HG03060 (cell line): ENCODE data around the gene DBP.
A peak's percentile ranks its signal among the peaks of the same experiment; 100 is the strongest.

Experiments
- ATAC-seq: cut with Tn5 transposase; IDR thresholded peaks from one replicate; pipeline ENCODE4 v1.9.1; 2021; ENCODE audit warnings: low read depth, moderate number of reproducible peaks; ENCODE audit not compliant: unreplicated experiment

The DBP gene

DNA sequence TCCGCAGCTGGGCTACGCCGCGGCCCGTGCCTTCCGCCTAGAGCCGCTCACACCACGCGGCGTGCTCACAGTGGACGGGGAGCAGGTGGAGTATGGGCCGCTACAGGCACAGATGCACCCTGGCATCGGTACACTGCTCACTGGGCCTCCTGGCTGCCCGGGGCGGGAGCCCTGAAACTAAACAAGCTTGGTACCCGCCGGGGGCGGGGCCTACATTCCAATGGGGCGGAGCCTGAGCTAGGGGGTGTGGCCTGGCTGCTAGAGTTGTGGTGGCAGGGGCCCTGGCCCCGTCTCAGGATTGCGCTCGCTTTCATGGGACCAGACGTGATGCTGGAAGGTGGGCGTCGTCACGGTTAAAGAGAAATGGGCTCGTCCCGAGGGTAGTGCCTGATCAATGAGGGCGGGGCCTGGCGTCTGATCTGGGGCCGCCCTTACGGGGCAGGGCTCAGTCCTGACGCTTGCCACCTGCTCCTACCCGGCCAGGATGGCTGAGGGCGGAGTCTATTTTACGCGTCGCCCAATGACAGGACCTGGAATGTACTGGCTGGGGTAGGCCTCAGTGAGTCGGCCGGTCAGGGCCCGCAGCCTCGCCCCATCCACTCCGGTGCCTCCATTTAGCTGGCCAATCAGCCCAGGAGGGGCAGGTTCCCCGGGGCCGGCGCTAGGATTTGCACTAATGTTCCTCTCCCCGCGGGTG lies 7.4 kb downstream of the DBP start:
- no peak for ATAC-seq

DNA sequence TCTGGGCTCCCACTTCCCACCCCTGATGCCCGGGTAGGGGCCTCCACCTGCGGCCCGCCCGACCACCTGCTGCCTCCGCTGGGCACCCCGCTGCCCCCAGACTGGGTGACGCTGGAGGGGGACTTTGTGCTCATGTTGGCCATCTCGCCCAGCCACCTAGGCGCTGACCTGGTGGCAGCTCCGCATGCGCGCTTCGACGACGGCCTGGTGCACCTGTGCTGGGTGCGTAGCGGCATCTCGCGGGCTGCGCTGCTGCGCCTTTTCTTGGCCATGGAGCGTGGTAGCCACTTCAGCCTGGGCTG lies 7.9 kb downstream of the DBP start:
- no peak for ATAC-seq

DNA sequence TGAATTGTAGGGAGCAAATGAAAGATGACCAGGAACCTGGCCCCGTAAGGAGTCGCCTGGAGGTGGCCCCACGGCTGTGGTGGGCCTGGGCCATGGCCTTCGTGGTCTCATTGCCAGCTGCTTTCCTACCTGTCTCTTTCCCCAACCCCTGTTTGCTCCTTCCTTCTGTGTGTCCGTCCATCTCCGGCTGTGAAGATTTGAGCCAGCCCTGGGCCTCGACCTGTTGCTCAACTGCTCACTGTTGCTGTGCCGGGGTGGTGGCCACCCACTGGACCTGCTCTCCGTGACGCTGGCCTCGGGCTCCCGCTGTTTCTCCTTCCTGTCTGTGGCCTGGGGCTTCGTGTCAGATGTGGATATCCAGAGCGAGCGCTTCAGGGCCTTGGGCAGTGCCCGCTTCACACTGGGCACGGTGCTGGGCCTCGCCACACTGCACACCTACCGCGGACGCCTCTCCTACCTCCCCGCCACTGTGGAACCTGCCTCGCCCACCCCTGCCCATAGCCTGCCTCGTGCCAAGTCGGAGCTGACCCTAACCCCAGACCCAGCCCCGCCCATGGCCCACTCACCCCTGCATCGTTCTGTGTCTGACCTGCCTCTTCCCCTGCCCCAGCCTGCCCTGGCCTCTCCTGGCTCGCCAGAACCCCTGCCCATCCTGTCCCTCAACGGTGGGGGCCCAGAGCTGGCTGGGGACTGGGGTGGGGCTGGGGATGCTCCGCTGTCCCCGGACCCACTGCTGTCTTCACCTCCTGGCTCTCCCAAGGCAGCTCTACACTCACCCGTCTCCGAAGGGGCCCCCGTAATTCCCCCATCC lies 8.5 kb downstream of the DBP start:
- no peak for ATAC-seq

DNA sequence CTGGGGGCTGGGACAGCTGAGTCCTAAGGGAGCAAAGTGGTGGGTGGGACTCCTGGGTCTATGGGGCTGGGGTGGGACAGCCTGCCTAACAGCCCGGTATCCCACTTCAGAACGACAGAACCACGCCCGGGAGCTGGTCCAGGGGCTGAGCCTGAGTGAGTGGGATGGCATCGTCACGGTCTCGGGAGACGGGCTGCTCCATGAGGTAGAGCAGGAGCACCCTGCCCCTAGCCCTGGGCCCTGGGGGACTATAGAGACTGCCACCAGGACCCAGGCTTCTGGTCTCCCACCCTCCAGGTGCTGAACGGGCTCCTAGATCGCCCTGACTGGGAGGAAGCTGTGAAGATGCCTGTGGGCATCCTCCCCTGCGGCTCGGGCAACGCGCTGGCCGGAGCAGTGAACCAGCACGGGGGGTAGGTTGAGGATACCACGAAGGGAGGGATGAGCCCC lies 9.3 kb downstream of the DBP start:
- ATAC-seq = no peak

DNA sequence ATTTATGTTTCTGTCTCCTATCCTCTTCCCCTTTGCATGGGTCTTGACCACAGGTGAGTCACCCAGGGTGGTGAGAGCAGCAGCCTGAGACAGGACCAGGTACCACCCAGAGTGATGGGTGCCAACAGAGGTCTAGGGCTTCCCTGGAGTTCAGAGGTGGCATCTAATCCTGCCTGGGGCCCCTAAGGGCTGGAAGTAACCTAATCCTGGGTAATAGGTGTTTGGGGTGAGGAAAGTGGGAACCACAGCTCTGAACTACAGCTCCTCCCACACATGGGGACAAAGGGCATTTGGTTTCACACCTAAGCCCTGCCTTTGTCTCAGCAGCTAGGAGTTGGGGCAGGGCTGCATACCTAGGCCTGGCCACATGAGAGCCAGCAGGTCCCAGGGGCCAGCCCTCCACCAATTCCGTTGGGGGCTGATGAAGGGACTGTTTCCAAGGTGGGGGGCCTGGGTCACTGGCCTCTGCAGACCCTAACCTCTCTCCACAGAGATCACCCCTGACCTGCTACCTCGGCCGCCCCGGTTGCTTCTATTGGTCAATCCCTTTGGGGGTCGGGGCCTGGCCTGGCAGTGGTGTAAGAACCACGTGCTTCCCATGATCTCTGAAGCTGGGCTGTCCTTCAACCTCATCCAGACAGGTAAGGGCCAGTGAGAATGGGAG lies 9.8 kb downstream of the DBP start:
- no peak for ATAC-seq

DNA sequence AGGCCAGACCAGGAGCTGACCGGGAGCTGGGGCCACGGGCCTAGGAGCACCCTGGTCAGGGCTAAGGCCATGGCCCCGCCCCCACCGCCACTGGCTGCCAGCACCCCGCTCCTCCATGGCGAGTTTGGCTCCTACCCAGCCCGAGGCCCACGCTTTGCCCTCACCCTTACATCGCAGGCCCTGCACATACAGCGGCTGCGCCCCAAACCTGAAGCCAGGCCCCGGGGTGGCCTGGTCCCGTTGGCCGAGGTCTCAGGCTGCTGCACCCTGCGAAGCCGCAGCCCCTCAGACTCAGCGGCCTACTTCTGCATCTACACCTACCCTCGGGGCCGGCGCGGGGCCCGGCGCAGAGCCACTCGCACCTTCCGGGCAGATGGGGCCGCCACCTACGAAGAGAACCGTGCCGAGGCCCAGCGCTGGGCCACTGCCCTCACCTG lies 11.3 kb downstream of the DBP start:
- ATAC-seq = no peak

DNA sequence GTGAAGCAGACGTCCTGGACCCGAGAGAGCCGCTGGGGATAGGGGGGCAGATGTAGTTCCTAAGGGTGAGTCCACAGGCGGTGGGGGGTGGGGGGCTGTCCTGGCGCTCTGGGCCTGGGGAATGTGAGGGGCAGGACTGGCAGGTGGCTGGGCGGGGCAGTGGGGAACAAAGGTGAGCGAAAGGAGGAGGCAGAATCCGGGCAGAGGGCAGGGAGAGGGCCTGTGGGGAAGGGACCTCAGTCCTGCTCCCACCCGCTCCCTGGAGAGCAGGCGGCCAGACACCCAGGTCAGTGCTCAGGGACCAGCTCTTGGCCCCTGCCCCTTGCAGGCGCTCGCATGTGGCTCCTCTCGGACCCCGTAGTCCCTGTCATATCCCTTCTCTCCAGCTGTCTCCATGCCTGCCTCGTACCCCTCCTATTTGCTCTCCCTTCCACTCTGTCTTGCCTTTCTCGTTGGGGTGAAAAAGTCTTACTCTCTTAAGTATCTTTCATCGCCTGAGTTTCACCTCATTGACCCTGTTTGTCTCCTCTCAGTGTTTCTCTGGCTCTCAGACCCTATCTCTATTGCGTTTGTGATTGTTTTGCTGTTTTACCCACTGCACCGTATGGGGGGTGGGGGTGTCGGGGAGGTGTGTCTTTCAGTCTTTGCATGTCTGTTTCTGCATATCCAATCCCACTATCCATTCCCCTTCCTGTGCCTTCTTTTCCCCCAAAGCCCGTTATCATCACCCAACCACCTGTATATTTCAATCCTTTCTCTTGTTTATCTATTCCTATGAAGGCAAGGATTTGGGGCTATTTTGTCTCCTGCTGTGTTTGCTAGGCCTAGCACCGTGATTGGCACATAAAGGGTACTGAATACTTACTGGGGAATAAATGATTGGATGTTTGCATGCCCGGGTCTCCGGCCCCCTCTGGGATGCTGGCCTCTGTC lies 12.1 kb downstream of the DBP start:
- ATAC-seq = no peak

DNA sequence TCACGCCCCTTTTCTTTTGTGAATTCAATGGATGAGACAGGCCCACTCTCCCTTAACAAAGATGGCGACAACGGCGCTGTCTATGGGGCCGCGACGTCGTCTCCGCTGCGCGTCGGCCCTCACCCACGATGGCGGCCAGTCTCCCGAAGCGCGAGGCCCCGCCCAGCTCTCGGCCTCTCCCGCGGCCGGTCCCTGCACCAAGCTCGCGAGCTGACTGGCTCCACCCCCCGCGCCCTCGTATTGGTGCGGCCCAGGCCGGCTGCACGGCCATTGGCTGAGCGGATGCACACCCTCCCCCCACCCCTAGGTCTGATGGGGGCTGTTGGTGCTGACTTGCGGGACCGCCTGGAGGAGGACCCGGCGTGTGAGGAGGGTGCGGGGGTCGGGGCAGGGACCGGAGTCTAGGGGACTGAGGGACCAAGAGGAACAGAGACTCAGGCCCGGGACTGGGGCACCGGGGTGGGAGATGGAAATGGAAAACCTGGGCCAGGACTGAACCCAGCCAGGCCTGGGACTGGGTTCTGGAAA lies 13.0 kb downstream of the DBP start:
- no peak for ATAC-seq

DNA sequence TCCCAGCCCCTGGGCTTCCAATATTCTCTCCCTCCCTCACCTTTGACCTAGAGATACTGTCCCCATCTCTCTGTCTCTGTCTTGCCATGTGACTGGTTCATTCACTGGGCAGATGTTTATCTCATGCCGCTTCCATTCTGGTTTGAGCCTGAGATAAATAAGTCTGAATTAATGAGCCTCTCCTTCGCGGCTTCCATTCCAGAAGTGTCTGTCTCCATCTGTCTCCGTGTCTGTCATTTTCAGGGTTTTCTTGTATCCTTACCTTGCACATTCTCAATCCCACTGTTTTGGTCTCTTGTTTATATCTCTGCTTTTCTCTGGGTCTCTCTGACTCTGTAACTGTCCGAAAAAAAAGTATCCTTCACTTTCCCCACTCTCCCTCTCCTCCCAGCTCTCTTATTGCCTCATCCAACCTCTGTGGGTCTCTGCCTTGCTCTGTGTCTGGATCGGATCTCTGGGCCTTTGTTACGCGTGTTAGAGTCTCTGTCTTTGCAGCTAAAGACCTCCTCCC lies 13.6 kb downstream of the DBP start:
- no peak for ATAC-seq

DNA sequence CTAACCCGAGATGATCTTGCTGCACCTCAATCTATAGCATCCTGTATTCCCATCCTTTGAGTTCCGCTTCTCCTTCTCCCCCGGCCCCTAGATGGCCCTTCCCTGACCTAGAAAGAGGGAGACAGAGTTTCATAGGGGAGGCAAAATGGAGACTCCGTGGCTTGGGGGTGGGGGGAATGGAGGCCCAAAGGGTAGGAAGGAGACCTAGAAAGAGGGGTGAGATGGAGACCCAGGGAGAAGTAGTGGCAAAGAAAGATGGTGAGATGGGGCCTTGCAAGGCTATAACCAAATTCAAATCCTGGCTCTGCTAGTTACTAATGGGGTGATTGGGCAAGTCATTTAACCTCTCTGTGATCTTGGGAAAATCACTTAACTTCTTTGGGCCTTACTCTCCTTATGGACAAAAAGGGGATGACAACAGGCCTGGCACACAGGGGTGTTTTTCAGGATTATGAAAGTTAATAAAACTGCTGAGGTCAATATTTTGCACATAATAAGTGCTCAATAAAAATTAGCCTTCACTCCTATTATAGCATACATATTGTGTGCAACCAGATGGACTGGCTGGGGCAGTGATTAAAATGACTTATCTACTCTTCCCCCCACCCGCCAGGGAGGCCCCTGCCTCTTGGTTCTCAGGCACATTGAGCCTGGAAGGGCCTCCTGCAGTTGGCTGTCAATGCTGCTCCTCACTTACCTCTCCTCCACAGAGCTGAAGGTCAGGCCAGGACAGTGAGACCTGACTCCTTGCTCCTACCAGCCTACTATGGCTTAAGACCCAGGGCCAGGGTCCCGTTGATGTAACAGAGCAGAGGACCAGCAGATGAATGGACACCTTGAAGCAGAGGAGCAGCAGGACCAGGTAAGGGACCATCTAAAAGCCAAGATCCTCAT lies 17.2 kb downstream of the DBP start:
- no peak for ATAC-seq

DNA sequence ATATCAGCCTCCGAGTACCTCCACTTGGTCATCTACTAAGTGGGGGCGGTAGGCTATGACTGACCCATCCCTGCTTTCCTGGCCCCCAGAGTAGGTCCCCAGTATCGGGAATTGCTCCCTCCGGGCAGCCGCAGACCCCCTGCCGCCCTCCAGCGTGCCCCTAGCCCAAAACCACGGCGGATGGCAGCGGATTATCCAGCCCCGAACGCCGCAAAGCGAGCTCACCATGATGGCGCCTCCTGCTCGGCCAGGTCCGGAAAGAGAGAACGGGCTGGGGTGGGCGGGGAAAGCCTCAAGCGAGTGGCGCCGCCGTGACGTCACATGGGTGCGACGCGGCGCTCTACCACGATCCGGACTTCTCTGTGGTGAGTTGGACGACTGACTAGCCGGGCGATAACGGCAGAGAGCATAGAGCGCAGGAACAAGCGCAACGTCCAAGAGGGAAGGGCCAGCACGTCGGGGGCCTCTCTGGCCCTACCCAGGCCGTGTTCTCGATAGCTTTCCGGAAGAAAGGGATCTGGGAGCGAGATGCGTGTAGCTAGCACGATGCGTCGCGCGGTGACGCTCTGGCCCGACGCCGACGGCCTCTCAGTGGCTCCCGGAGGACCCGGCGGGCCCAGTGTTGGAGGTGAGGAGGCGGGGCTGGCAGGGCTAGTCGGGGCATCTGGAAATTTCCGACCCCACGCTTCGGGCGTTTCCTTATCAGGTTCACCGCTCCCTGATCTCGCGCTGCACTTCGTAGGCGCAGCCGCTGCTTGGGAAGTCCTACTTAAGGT lies 18.1 kb downstream of the DBP start, which contains the start of the genes RPL18 and SPHK2:
Gene RPL18 (minus strand): TSS at position 263 of the 776 bp plus-strand sequence. CDS start 35 bp downstream, at position 228.
Gene SPHK2 (plus strand): TSS at position 591 of the 776 bp plus-strand sequence. CDS start 1,009 bp downstream, outside the sequence.
- peak; percentile 83 for ATAC-seq

DNA sequence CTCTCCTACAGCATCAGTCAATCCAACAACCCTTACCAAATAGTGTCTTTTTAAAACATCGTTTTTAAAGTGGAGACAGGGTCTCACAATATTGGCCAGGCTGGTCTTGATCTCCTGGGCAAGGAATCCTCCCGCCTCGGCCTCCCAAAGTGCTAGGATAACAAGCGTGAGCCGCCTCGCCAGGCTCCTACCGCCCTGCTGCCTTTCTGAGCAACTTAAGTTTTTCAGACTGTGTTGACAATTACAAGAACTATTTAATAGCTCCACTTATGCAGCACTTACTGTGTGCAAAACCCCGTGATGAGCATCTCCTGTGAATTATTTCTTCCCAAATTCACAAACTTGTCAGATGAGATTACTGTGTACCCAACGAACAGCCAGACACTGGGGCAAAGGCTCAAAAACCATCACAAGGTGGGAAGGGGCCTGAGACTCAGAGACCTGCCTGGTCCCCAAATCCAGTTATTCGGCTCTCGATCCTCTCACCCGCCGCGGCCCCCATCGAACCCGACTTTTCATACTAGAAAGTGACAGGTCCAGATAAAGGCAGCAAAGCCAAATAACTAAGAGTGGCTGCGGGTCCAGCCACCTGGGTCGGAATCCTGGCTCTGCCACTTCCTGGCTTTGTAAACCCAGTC lies 18.8 kb downstream of the DBP start:
- no peak for ATAC-seq

DNA sequence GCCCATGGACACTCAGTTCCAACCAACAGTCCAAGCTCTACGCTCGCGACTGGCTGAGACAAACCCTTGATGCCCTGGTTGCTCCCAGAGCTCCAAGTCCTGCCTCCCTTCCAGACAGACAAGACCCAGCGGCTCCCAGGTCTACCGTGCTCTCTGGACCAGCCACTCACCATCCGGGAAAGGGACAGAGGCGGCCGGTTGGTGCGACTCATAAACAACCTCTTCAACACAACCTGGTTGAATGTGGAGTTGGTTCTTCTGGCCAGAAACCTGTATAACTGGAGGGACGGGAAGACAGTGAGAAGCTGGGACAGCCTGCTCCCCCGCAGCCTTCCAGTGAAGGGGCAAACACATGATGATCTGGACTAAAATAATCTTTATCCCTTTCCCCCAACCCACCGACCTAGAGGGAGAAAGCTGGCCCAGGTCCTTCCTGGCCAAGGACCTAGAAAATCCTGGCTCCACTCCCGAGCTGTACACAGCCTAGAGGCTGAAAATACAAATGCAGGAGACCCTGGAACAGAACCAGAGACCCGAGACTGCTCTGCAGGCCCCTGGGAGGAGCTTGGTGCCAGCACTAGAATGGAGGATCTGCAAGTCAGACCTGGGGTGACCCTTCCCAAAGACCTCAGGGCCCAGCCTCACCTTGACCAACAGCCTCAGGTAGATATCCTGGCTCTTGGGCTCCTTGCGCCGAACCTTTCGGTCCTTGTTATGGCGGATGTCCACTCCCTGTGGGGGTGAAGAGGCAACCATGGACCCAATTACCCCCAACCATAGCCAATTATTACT lies 19.8 kb downstream of the DBP start:
- ATAC-seq = no peak

DNA sequence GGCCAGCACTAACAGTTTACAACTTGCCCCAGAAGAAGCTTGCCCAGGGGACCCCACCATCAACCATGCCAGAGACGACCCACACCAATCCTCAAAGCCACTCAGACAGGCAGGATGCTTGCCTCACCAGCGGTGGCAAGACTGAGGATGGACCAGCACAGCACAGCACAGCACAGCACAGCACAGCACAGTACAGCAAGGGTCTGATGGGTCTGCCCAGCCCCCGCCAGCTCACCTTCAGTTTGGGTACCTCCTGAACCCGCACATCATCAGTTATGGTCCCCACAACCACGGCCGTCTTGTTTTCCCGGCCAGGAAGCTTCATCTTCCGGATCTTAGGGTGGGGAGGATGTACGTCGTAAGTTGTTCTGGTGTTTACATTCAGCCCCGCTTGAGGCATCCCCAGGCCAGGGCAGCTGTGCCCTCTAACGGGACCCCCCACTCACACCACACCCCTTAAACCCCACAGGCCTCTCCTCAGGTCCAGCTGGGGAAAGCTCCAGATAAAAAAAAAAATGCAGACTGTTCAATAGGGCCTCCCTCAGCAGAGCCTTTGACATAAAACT lies 20.6 kb downstream of the DBP start:
- ATAC-seq = no peak

DNA sequence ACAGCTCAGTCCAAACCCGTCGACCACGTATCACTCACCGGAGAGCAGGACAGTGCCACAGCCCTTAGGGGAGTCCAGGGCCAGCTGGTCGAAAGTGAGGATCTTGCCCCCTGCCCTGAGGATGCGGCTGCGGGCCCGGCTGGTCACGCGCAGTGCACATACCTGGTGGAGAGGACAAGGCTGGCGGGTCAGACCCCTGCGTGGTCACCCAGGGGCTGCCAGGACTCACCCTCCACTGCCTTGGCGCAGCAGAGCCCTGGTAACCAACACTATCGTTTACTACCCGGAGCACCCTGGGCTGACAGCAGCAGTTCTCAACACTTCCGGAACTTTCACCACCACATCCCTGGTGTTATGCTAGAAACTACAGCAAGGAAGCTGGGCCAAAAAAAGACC lies 21.1 kb downstream of the DBP start:
- no peak for ATAC-seq

DNA sequence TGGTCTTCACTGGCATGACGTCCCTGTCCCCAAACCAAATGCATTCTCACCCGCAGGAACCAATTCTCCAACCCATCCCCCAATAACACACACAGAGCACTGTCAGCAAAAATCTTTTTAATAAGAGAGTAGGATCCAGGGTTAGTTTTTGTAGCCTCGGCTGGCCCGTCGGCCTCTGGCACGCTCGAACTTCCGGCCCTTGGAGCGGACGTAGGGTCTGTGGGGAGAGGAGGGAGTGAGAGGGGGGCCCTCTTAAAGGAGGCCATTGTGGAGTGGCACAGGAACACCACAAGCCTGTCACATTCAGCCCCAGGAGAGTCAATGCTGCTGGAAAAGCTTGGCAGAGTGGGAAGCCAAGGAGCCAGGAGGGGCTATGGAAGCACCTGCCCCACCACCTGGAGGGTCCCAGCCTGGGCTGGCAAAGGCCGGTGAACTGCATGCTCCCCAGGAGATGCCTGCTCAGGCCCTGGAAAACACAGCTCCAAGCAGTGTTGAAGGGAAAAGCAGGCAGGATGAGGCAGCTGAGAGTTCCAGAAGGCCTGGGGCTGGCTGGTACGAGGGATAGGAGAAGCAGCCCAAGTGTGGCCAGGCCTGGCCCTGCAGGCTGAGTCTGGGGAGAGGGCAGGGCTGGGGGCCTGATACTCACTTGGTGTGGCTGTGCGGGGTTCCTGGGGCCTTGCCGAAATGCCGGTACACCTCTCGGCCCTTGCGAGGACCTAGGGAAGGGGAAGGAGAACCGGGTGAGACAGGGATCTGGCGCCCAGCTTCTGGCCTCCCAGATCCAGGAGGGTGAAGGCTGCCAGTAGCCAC lies 21.7 kb downstream of the DBP start:
- no peak for ATAC-seq
